Choroid plexus epithelial cell (primary cell): ENCODE results near the gene CCDC92B.
"Not testable (repeated sequence)": the region's sequence is repeated elsewhere in the genome, so short reads cannot be mapped to it uniquely, and the experiment has no call there.

Source experiments
- DNase-seq: peaks from one replicate; pipeline ENCODE4 v3.0.0-alpha.2; 2010; ENCODE audit warnings: low read depth
- H3K4me3 ChIP-seq: 2 replicates; pipeline ENCODE4 v1.5.1; 2011; ENCODE audit warnings: low read depth, mild to moderate bottlenecking, control low read depth, low read length, moderate library complexity
- TF ChIP-seq, protein P1 (sequence below): conservative IDR thresholded peaks from 2 replicates; pipeline ENCODE4 v1.5.1; 2011; ENCODE audit warnings: low read depth, mild to moderate bottlenecking, control low read depth, inconsistent platforms, low read length, moderate library complexity

CCDC92B gene

DNA sequence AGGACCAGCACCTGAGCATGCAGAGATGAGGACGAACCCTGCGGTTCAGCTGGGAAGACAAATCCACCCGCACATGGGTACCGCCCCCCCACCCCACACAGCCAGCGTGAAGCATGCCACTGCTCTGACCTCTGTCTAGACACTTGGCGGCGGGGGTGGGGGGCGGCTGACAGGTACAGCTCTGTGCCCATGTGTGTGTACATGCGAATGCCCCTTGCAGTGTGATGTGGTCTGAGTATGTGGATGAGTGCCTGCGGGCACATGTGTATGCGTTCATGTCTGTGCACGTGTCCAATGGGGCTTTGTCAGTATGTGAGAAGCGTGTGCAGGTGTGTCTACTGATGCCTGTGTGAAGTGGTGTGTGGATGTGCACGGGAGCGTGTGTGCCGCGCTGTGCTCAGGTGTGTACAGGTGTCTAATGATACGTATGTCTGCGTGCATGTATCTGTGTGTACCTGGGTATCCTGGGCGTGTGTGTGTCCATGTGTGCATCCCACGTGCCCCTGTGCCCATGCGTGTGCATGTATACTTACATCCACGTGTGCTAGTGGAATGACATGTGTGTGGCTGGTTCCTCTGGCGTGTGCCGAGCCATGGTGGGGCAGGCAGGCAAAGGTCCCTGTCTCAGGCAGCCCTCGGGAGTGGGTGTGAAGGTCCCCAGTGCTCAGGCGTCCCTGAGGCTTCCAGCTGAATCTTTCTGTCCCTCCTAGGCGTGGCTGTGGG lies 46.1 kb upstream of the CCDC92B start:
- DNase-seq = no peak
- H3K4me3 ChIP-seq = no peak overlapping the region
- TF ChIP-seq, protein P1, sequence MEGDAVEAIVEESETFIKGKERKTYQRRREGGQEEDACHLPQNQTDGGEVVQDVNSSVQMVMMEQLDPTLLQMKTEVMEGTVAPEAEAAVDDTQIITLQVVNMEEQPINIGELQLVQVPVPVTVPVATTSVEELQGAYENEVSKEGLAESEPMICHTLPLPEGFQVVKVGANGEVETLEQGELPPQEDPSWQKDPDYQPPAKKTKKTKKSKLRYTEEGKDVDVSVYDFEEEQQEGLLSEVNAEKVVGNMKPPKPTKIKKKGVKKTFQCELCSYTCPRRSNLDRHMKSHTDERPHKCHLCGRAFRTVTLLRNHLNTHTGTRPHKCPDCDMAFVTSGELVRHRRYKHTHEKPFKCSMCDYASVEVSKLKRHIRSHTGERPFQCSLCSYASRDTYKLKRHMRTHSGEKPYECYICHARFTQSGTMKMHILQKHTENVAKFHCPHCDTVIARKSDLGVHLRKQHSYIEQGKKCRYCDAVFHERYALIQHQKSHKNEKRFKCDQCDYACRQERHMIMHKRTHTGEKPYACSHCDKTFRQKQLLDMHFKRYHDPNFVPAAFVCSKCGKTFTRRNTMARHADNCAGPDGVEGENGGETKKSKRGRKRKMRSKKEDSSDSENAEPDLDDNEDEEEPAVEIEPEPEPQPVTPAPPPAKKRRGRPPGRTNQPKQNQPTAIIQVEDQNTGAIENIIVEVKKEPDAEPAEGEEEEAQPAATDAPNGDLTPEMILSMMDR = no peak

DNA sequence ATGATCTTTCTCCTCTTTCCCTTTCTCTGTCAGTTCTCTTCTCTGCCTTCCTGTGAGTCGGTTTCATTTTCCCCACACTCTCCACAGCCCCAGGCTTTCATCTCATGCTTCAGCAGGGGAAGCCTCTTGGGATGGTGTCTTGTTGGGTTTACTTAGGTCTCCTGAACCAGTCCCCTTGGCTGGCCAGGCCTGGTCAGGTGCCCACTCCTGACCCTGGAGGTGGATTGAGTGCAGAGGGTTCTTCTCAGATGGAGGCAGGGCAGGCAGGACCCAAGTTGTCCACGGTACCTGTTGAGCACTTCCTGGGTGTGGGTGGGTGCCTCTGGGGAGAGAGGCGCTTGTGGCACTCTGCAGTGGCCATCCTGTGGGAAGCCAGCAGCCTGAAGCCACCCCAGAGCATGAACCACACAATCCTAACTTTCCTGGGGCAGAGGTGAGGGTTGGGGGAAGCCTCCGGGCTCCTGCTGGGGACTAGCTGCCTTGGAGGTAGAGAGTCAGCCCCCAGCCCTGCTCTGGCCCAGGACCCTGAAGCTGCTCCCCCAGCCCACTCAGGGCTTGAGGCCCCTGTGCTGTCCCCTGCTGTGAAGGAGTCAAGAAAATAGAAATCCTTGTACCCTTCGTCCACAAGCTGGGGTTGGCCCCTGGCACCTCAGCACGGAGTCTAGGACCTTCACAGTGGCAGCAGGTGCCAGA lies 44.8 kb upstream of the CCDC92B start:
- H3K4me3 ChIP-seq = no peak overlapping the region
- TF ChIP-seq, protein P1 = no peak
- DNase-seq = no peak

DNA sequence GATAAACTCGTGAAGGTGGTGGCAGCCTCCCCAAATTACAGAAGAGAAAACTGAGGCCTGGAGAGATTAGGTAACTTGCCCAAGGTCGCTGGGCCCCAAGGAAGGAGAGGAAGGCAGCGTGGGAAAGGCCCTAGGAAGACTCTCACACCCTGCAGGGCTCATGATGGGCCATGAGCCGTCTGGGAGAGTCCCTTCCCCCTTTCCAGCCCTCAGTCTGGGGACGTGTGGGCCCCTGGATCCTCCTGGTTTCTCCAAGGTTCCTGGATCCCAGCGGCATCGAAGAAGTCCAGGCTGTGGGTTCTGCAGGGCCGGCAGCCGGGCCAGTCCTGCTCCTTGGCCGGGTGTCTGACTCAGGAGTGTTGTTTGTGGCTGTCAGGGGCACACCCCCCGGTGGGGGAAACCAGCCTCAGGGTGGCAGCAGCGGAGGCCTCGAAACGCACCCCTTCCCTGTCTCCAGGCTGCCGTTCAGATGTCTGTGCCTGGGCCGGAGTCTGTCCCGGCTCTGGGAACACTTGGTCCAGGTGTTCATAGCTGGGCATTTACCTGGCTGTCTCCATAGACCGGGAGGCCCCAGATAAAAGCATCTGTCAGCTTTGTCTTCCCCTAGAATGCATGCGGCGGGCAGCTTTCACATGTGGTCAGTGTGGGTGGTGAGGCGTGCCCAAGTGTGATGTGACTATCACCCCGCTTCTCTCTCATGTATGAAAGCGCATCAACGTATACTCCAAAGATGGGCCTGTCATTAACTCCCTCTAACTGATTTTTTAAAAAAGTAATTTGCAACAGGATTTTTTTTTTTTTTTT lies 43.1 kb upstream of the CCDC92B start:
- DNase-seq = no peak

DNA sequence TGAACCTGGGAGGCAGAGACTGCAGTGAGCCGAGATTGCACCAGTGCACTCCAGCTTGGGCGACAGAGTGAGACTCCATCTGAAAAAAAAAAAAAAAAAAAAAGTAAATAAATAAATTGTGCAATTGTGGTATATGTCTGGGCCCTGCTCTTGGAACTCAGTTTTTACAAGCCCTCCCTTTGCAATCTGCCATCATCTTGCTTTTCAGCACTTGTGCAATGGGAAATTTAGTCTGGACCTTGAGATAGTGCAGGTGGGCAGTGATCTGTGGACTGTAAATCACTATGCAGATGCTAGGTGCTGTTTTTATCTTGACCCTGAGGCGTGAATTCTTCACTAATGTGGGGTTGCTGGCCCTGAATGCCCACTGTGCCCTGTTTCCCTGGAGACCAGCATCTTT lies 40.2 kb upstream of the CCDC92B start:
- TF ChIP-seq, protein P1 = no peak
- DNase-seq = no peak
- H3K4me3 ChIP-seq = no peak overlapping the region

More for the DNA sequence above, 43.1 kb upstream of the CCDC92B start:
- TF ChIP-seq, protein P1 = no peak
- H3K4me3 ChIP-seq = no peak overlapping the region

DNA sequence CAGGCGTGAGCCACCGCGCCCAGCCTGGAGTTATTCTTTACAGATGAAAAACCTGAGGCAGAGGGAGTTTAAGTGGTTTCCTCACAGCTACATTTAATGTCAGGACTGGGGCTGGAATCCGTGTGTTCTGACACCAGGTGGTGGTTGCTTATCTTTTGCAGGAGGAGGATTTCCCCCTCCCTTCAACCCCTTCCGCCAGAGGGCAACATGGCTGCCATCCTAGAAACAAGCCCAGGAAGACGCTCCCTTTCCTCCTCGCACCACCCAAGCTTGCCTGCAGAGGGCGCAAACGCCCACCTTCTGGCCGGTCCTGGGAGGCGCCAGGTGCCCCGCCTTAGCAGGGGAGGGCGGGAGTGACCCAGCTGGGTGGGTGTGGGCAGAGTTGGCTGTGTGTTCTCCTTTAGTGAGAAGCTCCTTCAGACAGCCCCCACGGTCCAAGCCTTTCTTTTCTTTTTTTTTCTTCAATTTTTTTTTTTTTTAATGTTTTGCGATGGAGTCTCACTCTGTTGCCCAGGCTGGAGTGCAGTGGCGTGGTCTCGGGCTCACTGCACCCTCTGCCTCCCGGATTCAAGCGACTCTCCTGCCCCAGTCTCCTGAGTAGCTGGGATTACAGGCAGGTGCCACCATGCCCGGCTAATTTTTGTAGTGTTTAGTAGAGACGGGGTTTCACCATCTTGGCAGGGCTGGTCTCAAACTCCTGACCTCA lies 36.9 kb upstream of the CCDC92B start:
- no peak overlapping the region for H3K4me3 ChIP-seq
- DNase-seq = peak; percentile 86
- TF ChIP-seq, protein P1 = peak; percentile 92

DNA sequence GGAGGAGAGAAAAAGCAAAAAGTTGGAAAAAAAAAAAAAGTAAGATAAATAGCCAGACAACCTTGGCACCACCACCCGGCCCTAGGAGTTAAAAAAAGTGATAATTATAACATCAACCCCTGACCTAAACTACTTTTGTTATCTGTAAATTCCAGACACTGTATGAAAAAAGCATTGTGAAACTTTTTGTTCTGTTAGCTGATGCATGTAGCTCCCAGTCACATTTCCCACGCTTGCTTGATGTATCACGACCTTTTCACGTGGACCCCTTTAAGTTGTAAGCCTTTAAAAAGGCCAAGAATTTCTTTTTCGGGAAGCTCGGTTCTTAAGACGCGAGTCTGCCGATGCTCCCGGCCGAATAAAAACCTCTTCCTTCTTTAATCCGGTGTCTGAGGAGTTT lies 35.9 kb upstream of the CCDC92B start:
- DNase-seq = not testable (repeated sequence)

DNA sequence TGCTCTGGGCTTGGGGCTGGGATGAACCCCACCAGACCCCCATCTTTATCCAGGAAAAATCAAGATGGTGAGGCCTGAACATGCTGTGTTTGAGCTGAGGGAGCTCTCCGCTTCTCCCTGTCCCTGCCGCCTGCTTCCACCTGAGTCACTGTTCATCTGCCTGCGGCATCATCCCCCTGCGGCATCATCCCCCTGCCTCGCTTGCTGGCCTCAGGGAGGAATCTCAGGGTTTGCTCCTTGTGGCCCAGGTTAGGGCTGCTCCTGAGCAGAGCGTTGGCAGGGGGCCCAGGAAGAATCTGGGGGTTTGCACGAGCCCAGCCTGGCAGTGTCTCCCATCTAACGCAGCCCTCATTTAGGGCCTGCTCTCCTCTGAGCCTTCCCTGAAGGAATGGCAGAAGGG lies 35.4 kb upstream of the CCDC92B start:
- no peak overlapping the region for H3K4me3 ChIP-seq
- TF ChIP-seq, protein P1 = no peak
- DNase-seq = no peak

More for the DNA sequence above, 35.9 kb upstream of the CCDC92B start:
- H3K4me3 ChIP-seq = not testable (repeated sequence)
